Activated T-cell treated with anti-CD3 and anti-CD28 coated beads, Interleukin-2, amount 50 U/mL, for 72 hours (primary cell): ENCODE measurements around the gene SNAP25. TPM values are rescaled to one million over a fixed set of nuclear protein-coding genes. Genes with fewer than 3 reads are reported as not detected.

Experiments used
- ATAC-seq, 2 donors: fragments of 150-1000 bp; cut with Tn5 transposase; replicated peaks in 1 of 2; 2 replicates each; pipeline ENCODE4 v1.10.0; 2021; ENCODE audit warnings: moderate library complexity in 2 of 2, mild to moderate bottlenecking in 1 of 2
- DNase-seq, 2 donors: peaks; one replicate each; pipeline ENCODE4 v3.0.0; 2021 to 2022; ENCODE audit warnings: mixed read lengths in 1 of 2
- H3K27ac Mint-ChIP-seq: one replicate; pipeline ENCODE4 v1.8.0; 2022; ENCODE audit warnings: mild to moderate bottlenecking, moderate library complexity, mixed read lengths
- H3K27me3 Mint-ChIP-seq: one replicate; pipeline ENCODE4 v1.8.0; 2022; ENCODE audit warnings: low read depth, mixed read lengths
- H3K36me3 Mint-ChIP-seq, 2 donors: one replicate each; pipeline ENCODE4 v1.8.0; 2022; ENCODE audit warnings: mixed read lengths in 2 of 2, mild to moderate bottlenecking in 1 of 2; ENCODE audit not compliant: insufficient read depth in 2 of 2
- H3K4me1 Mint-ChIP-seq: one replicate; pipeline ENCODE4 v1.8.0; 2022; ENCODE audit warnings: low read depth, mixed read lengths
- H3K4me3 Mint-ChIP-seq, 2 donors: one replicate each; pipeline ENCODE4 v1.8.0; 2022; ENCODE audit warnings: mild to moderate bottlenecking in 2 of 2, mixed read lengths in 2 of 2, moderate library complexity in 2 of 2
- H3K9me3 Mint-ChIP-seq, 2 donors: one replicate each; pipeline ENCODE4 v1.8.0; 2022; ENCODE audit warnings: mixed read lengths in 2 of 2
- total RNA-seq, 2 donors: library from RNA; stranded (reverse); gene quantifications; one replicate each; pipeline ENCODE4 v1.2.3, GENCODE V29; 2022

SNAP25 gene
- total RNA-seq, 2 donors from 2014 or later, result 5.6 to 6.9 TPM

DNA sequence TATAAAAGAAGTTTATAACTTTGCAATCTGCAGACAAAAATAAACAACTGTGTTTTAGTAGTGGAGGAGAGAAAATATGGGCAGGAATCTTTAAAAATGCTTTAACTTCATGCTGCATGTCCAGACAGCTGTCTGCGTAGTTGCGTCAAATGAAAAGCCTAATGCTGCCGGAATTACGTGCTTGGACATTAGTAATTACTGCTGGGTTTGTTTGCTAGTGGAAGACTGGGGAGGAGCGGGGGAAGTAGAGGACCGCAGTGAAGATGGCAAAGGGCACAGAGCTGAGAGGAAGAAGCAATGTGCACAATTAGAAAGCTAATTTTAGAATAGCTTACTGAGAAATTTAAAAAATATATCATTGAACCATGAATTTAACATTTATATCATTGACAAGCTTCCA, 2.4 kb downstream of the SNAP25 start:
- Mint-ChIP-seq H3K36me3 (peaks cover 4 to 5% of the 10 kb centered on the region in 2 donors), H3K4me1 (peaks cover 29% of the 10 kb centered on the region), H3K9me3 (peaks cover 1 to 2% of the 10 kb centered on the region in 2 donors), H3K27me3 (peaks cover 60% of the 10 kb centered on the region), H3K4me3 (no peak overlapping the region), H3K27ac (no peak overlapping the region)
- DNase-seq (no peak), ATAC-seq (no peak)

DNA sequence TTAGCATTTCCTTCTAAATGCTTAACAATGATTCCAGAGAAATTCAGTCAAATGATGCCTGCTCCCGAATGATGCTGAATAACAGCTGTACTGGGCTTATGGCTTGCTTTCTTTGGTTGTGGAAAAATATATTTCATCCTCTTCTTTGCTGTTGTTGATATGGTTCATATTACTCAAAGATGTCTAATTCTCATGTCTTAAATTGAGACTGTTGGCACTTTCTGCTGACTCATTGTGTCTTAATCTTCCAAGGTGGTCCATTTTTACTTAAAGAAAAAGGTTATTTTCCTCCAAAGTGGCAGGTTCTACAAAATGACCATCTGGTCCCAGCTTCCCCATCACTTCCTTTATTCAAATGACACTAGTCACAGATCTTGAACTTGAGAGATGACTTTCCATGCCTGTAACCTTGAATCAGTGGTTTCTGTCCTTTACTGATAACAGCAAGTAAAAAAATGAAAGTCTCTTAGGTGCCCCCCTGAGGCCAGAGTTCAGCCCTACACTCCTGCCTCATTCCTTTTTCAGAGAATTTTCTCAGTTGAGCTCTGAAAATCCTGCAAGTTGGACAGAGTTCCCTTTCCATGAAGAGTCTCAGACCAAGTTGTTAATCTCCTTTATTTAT, 6.9 kb downstream of the SNAP25 start:
- H3K4me1 Mint-ChIP-seq, result no peaks in the 10 kb centered on the region
- peaks cover 25% of the 10 kb centered on the region for H3K27me3 Mint-ChIP-seq
- H3K9me3 Mint-ChIP-seq, result no peaks in the 10 kb centered on the region
- DNase-seq (peak in 1 of 2 donors; percentile 4), ATAC-seq (peak; percentile 43 to 54)
- no peak overlapping the region for H3K27ac Mint-ChIP-seq
- no peaks in the 10 kb centered on the region for H3K36me3 Mint-ChIP-seq
- H3K4me3 Mint-ChIP-seq, result no peak overlapping the region

DNA sequence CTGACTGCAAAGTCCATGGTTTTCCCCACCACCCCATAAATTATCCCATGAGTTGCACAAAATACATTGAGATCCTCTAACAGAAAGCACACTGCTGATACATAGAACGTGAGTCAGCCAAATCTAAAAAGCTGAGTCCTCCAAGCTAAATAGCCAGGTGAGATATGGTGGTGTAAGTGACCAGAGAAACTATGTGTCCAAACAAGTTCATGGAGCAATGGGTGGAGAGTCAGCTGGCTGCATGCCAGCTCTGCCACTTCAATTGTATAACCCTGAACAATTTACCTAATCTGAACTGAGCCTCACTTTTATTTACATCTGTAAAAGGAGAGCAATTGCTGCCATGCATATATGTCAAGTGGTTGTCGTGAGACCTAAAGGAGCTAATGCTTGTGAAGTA, 9.7 kb downstream of the SNAP25 start:
- Mint-ChIP-seq H3K9me3 (no peaks in the 10 kb centered on the region), H3K4me1 (no peaks in the 10 kb centered on the region), H3K27ac (no peak overlapping the region), H3K36me3 (no peaks in the 10 kb centered on the region), H3K27me3 (peaks cover 11% of the 10 kb centered on the region), H3K4me3 (no peak overlapping the region)
- no peak for ATAC-seq
- no peak for DNase-seq

DNA sequence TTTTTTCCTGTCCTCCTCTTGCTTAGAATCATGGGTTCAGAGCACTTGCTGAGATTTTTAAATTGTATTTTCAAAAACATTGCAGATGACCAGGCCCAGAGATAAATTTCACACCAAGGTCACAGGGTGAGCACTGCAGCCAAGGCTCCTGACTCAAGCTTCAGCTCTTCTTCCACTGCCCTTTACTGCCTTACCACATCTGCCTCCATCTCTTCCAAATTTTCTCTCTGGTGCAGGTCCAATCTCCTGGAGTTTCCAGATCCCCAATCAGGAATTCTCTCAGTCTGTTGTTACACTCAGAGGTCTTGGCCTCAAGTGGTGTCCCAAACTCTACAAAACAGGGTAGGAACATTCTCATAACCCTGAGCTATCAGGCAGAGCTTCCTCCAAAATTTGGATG, 12.7 kb downstream of the SNAP25 start:
- Mint-ChIP-seq H3K9me3 (no peaks in the 10 kb centered on the region), H3K4me3 (no peak overlapping the region), H3K36me3 (no peaks in the 10 kb centered on the region), H3K4me1 (no peaks in the 10 kb centered on the region), H3K27me3 (peaks cover 5% of the 10 kb centered on the region), H3K27ac (no peak overlapping the region)
- DNase-seq (no peak), ATAC-seq (no peak)

DNA sequence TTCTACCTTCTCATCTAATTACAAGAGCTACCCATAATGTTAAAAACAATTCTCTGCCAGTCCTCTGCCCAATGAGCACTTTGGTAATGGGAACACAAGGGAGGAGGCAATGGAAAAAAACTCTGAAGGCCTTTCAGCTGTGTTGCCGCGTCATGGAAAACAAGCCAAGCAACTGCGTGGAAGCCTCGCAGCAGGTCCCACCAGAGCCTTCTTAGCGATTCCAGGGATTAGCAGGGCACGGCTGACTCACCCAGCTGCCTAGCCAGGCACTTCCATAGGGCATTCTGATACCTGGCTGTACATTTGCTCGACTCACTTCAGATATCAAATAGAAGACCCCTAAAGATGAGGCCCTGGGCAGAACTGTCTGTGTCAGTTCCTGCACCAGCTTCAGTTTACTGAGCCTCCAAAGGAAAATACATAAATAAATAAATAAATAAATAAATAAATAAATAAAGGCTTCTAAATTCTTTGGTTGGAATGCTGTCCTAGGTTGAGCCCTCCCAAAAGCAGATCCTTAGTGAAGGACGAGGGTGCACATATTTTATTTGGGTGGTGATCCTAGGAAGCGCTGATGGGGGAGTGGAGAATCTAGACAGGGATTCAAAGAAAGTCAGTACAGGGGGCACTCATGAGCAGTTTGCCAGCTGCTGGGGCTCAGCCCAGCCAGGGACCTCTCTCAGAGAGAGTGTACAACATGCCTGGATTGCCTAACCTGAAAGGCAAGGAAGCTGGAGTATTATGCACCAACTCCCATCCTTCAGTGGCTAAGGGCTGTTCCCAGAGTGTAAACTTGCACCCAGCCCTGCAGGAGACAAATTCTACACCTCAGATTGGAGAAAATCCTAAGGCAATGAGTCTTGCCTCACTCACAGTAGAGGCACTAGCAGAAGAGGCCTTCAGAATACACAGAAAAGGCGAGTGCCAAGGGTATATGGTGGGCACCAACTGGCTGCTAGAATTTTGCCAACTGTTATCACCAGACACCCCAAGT, 18.2 kb downstream of the SNAP25 start:
- Mint-ChIP-seq H3K9me3 (no peaks in the 10 kb centered on the region), H3K36me3 (no peaks in the 10 kb centered on the region), H3K27me3 (no peaks in the 10 kb centered on the region), H3K4me1 (no peaks in the 10 kb centered on the region), H3K27ac (no peak overlapping the region), H3K4me3 (no peak overlapping the region)
- DNase-seq (no peak), ATAC-seq (no peak)

DNA sequence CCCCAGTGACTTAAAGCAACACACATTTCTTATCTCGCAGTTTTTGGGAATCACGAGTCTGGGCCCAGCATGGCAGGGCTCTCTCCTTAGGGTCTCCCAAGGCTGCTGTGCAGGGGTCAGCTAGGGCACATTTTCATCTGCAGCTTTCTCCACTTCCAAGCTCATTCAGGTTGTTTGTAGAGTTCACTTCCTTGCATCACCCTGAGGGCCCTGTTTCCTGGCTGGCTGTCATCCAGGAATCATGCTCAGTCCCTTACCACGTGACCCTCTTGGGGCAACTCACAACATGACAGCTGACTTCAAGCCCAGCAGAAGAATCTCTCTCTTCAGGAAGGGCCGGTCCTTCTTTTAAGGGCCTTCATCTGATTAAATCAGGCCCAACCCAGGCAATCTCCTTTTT, 21.3 kb downstream of the SNAP25 start:
- DNase-seq, result no peak
- H3K36me3 Mint-ChIP-seq, result no peaks in the 10 kb centered on the region
- no peak for ATAC-seq
- H3K9me3 Mint-ChIP-seq, result no peaks in the 10 kb centered on the region
- no peak overlapping the region for H3K4me3 Mint-ChIP-seq
- no peak overlapping the region for H3K27ac Mint-ChIP-seq
- no peaks in the 10 kb centered on the region for H3K4me1 Mint-ChIP-seq
- no peaks in the 10 kb centered on the region for H3K27me3 Mint-ChIP-seq

DNA sequence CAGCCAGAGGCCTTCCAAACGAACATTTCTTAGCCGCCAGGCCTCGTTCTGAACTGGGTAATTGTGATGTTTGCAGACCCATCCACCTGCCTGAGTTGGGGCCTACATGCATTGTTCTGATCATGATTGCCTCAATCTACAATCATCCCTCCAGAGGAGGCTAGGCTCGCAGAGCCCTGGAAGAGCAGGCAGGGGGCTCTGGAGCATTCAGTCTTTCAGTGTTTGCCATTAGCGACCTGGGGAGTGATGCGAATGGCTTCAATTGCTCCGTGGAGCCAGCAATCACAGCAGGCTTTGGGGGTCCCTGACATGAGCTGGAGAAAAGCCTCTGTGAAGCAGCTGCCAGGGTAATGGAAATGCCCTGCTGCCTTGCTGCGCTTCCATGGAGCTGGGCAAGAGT, 22.0 kb downstream of the SNAP25 start:
- no peak for ATAC-seq
- no peaks in the 10 kb centered on the region for H3K4me1 Mint-ChIP-seq

DNA sequence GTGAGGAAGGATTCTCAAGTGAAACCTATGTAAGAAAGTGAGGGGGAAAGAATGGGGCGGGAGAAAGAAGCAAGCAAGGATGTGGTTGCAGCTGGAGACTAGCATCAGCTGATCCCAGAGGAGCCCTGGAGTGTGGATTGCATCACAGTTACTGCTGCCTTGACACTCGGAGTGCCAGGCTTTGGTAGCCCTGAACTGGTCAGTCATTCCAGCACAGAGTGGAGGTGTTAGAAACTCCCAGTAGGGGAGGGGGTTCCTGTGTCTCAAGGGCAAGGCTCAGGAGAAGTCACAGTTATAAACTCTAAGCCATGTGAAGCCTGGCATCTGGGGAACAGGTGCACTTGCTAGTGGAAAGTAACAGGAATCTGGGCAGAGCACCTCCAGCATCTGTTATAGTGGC, 23.5 kb downstream of the SNAP25 start:
- Mint-ChIP-seq H3K36me3 (no peaks in the 10 kb centered on the region), H3K9me3 (no peaks in the 10 kb centered on the region), H3K4me3 (no peak overlapping the region), H3K4me1 (no peaks in the 10 kb centered on the region), H3K27me3 (no peaks in the 10 kb centered on the region), H3K27ac (no peak overlapping the region)
- no peak for DNase-seq
- ATAC-seq, result no peak

More for the DNA sequence above, 22.0 kb downstream of the SNAP25 start:
- Mint-ChIP-seq H3K9me3 (no peaks in the 10 kb centered on the region), H3K27me3 (no peaks in the 10 kb centered on the region), H3K4me3 (no peak overlapping the region), H3K27ac (no peak overlapping the region), H3K36me3 (no peaks in the 10 kb centered on the region)
- no peak for DNase-seq

DNA sequence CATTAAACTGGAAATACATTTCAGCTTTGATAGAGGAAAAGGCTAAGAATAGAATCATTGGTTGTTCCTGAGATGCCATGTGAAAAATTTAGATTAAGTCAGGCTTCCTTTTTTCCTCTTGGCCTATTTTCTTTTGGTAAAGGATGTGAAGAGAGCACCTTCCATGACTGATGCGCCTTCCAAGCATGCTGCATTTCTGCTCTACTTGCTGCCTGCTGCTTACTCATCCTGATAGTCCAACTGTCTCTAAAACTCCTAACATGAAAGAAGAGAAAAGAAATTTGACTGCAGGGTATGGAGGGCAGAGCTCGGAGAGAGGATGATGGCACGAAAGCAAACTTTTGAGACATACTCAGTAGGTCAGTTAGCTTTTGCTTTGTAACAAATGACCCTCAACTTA, 28.8 kb downstream of the SNAP25 start:
- no peak for ATAC-seq
- DNase-seq, result no peak
- no peaks in the 10 kb centered on the region for H3K9me3 Mint-ChIP-seq
- no peak overlapping the region for H3K4me3 Mint-ChIP-seq
- H3K36me3 Mint-ChIP-seq, result no peaks in the 10 kb centered on the region
- no peak overlapping the region for H3K27ac Mint-ChIP-seq
- H3K27me3 Mint-ChIP-seq, result no peaks in the 10 kb centered on the region
- H3K4me1 Mint-ChIP-seq, result no peaks in the 10 kb centered on the region

DNA sequence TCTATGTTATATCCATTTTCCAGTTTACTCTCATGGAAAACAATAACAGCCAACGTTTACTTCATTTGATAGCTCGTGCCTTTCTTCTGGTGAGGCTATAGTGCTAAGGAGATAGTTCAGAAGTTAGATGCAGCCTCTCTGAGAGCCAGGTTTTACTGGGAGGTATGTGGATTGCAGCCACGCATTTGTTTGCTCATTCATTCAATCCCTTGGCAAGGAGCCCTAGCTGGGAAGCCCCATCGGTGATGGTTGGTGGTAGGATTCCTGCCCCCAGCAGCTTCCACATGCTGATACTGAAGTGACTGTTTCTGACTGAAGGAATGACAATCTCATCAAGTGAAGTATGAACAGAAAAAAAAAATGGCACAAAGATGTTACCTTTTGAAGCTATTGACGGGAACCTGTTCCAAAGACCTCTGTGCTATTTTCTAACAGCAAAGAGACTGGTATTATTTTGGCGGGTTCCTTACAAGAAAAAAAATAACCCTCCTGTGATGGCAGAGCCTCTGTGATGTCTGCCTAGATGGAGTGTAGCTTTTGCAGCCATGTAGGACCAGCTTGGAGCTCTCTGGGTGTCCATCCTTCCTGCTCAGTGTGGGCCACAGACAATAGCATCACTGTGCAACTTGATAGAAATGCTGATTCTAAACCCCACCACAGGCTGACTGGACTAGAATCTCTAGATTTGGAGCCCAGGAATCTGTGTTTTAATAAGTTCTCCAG, 30.6 kb downstream of the SNAP25 start:
- ATAC-seq (no peak), DNase-seq (no peak)
- H3K9me3 Mint-ChIP-seq, result no peaks in the 10 kb centered on the region
- H3K36me3 Mint-ChIP-seq, result no peaks in the 10 kb centered on the region
- no peaks in the 10 kb centered on the region for H3K27me3 Mint-ChIP-seq
- H3K27ac Mint-ChIP-seq, result no peak overlapping the region
- H3K4me1 Mint-ChIP-seq, result no peaks in the 10 kb centered on the region
- no peak overlapping the region for H3K4me3 Mint-ChIP-seq

DNA sequence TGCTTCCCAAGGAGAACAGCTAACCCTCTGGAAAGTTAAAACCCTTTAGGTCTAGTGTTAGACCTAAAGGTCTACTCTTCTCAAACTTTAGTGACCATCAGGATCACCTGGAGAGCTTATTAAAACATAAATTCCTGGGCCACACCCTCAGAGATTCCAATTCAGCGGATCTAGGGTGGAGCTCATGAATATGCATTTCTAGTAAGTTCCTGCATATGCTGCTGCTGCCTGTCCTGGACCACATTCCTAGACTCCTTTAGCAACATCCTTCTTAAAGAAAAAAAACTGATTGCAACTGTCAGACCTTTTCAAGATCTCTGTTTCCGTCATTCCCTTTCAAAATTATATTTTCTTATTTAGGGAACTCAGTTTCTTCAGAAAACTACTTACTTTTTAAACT, 31.2 kb downstream of the SNAP25 start:
- Mint-ChIP-seq H3K36me3 (no peaks in the 10 kb centered on the region), H3K27ac (no peak overlapping the region), H3K27me3 (no peaks in the 10 kb centered on the region), H3K4me3 (no peak overlapping the region), H3K9me3 (no peaks in the 10 kb centered on the region), H3K4me1 (no peaks in the 10 kb centered on the region)
- DNase-seq, result no peak
- ATAC-seq, result no peak

DNA sequence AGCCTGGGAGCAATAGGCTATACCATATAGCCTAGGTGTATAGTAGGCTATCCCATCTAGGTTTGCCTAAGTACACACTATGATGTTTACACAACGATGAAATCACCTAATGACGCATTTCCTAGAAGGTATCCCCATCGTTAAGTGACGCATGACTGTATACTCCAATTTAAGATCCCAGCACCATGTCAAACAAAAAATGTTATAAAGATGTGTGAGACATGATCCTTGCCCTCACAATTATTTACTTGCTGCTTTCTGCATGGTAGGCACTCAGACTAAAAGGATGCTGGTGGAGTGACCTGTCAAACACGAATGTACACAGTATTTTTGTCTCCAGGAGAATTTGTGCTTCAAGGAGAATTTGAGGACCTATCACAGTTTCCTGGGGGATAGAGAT, 32.3 kb downstream of the SNAP25 start:
- Mint-ChIP-seq H3K9me3 (no peaks in the 10 kb centered on the region), H3K27ac (no peak overlapping the region), H3K4me3 (no peak overlapping the region), H3K27me3 (no peaks in the 10 kb centered on the region), H3K36me3 (no peaks in the 10 kb centered on the region), H3K4me1 (no peaks in the 10 kb centered on the region)
- DNase-seq (no peak), ATAC-seq (no peak)

DNA sequence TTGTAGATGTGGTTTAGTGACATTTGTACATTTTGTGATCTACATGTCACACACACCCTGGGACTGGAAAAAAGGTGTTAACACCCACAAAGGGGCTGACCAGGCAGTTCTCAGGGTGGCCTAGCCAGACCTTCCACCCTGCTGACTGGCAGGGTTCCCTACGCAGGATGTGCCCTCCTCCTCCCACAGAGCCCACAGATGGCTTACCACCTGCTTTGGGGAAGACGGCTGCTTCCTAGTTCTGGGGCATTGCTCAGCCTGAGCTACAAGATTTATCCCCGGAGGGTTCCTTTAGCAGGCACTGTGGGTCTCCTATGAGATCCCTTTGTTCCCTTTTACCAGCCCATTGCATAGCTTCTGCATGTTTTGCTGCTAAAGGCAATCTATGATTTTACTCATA, 35.1 kb downstream of the SNAP25 start:
- no peak for ATAC-seq
- H3K27me3 Mint-ChIP-seq, result peaks cover 6% of the 10 kb centered on the region

More for the DNA sequence above, 35.1 kb downstream of the SNAP25 start:
- Mint-ChIP-seq H3K9me3 (no peaks in the 10 kb centered on the region), H3K4me3 (no peak overlapping the region), H3K4me1 (no peaks in the 10 kb centered on the region), H3K27ac (no peak overlapping the region), H3K36me3 (no peaks in the 10 kb centered on the region)
- DNase-seq, result no peak
